Omental fat pad (tissue), 4 donors: Measurements from ENCODE around the gene P3H4. TPM values are rescaled to one million over a fixed set of nuclear protein-coding genes. Genes with fewer than 3 reads are reported as not detected.

Source experiments
- ATAC-seq: fragments of 150-250 bp; one replicate; pipeline ENCODE4 v1.9.1; 2016; ENCODE audit warnings: mild to moderate bottlenecking, moderate library complexity; ENCODE audit not compliant: low FRiP score
- DNase-seq: peaks from one replicate; pipeline ENCODE4 v3.0.0-alpha.2; 2019; ENCODE audit warnings: low spot score
- CTCF ChIP-seq, 3 donors: fragments of 450-650 bp; IDR thresholded peaks; one replicate each; pipeline ENCODE4 v1.5.1; 2016 to 2017; ENCODE audit warnings: antibody characterized with exemption in 3 of 3, mild to moderate bottlenecking in 3 of 3, moderate library complexity in 2 of 3
- total RNA-seq, 4 donors: library from RNA; depleted of rRNA; stranded (reverse); fragments of >200 nt; gene quantifications; one replicate each; pipeline ENCODE4 v1.1.0, GENCODE V29; 2016

The P3H4 gene
- total RNA-seq, 4 donors from 2014 or later = 6.6 to 15.6 (median 10.0) TPM

- no peak for DNase-seq
- TF ChIP-seq CTCF (IDR thresholded peaks at IDR 0.05) = no peak
- ATAC-seq = no peak
Observed at GRCh38 chr17:41796121-41796895, 15.4 kb downstream of the P3H4 start.

- DNase-seq = no peak
- no peak for ATAC-seq
- no peak for TF ChIP-seq CTCF (IDR thresholded peaks at IDR 0.05)
Observed at GRCh38 chr17:41794540-41794975, 17.2 kb downstream of the P3H4 start.

GRCh38 chr17:41793784-41794539, 17.8 kb downstream of the P3H4 start:
- DNase-seq = no peak
- ATAC-seq = peak; percentile 6
- no peak for TF ChIP-seq CTCF (IDR thresholded peaks at IDR 0.05)

GRCh38 chr17:41792845-41793783, 18.6 kb downstream of the P3H4 start:
- peak; percentile 86 for ATAC-seq
- TF ChIP-seq CTCF (IDR thresholded peaks at IDR 0.05) = no peak
- no peak for DNase-seq

- TF ChIP-seq CTCF (IDR thresholded peaks at IDR 0.05) = no peak
- ATAC-seq = no peak
- no peak for DNase-seq
Observed at GRCh38 chr17:41787021-41787418, 24.7 kb downstream of the P3H4 start.

- TF ChIP-seq CTCF (IDR thresholded peaks at IDR 0.05) = peak in 1 of 3 donors; percentile 33
- DNase-seq (peak; percentile 99), ATAC-seq (peak; percentile 99)
Observed at GRCh38 chr17:41786227-41787020, 25.3 kb downstream of the P3H4 start, which contains the start of gene JUP. TSS of gene JUP (minus strand) at chr17:41786711. CDS start at chr17:41771854, 14,857 bp downstream.
